Panc1 (cell line): ENCODE results near the gene OPRPN. TPM values are rescaled to one million over a fixed set of nuclear protein-coding genes. Genes with fewer than 3 reads are reported as not detected.

ENCODE experiments used
- ATAC-seq: fragments of 200-7000 bp; cut with Tn5 transposase; 2 replicates; pipeline ENCODE4 v1.9.1; 2020; ENCODE audit warnings: mild to moderate bottlenecking, moderate library complexity
- BruUV-seq: library from RNA; stranded (reverse); fragments of 400-500 nt; replicated peaks from 2 replicates; lab custom pipeline; 2021; lab: Mats Ljungman, UMichigan
- CTCF ChIA-PET: fragments of 300-600 bp; sonication (Branson Sonifier 250); formaldehyde crosslinking; loops from one replicate; lab custom pipeline; 2022; ENCODE audit warnings: antibody characterized with exemption; lab: Charles Lee
- POLR2A ChIA-PET: fragments of 300-600 bp; sonication (Branson Sonifier 250); formaldehyde crosslinking; loops from one replicate; lab custom pipeline; 2022; ENCODE audit warnings: antibody characterized with exemption; lab: Charles Lee
- DNase-seq: peaks from one replicate; pipeline ENCODE4 v3.0.0-alpha.2; 2010; ENCODE audit warnings: low read depth, low spot score
- H3K27ac ChIP-seq: 2 replicates; pipeline ENCODE4 v1.5.1; 2011; ENCODE audit warnings: mild to moderate bottlenecking, low read length, inconsistent platforms
- H3K27me3 ChIP-seq: fragments of 200-500 bp; sonication (Bioruptor generic); 2 replicates; pipeline ENCODE4 v1.6.0; 2014; ENCODE audit warnings: low read length, inconsistent platforms; ENCODE audit not compliant: control insufficient read depth, insufficient read depth
- H3K36me3 ChIP-seq: fragments of 200-500 bp; sonication (Bioruptor generic); 2 replicates; pipeline ENCODE4 v1.5.1; 2014; ENCODE audit warnings: inconsistent platforms, mild to moderate bottlenecking, low read length, moderate library complexity; ENCODE audit not compliant: control insufficient read depth, insufficient read depth
- H3K4me1 ChIP-seq: 2 replicates; pipeline ENCODE4 v1.5.1; 2011; ENCODE audit warnings: inconsistent platforms, mild to moderate bottlenecking, low read length, moderate library complexity; ENCODE audit not compliant: control insufficient read depth, insufficient read depth
- H3K4me3 ChIP-seq, 2 experiments: 2 replicates each; pipeline ENCODE4 v1.5.1; 2011 to 2012; ENCODE audit warnings: low read depth in 2 of 2, low read length in 2 of 2, mild to moderate bottlenecking in 2 of 2, inconsistent platforms in 1 of 2, moderate library complexity in 1 of 2
- H3K9me3 ChIP-seq: fragments of 200-500 bp; sonication (Bioruptor generic); 2 replicates; pipeline ENCODE4 v1.5.1; 2014; ENCODE audit warnings: low read depth, mild to moderate bottlenecking, inconsistent platforms, low read length, moderate library complexity; ENCODE audit not compliant: control insufficient read depth, insufficient read depth
- POLR2AphosphoS5 ChIP-seq: IDR thresholded peaks from 2 replicates; pipeline ENCODE4 v1.6.1; 2012; ENCODE audit warnings: mild to moderate bottlenecking, low read depth, low read length, moderate library complexity
- SIN3A ChIP-seq: IDR thresholded peaks from 2 replicates; pipeline ENCODE4 v1.6.1; 2012; ENCODE audit warnings: low read depth, mild to moderate bottlenecking, low read length, moderate library complexity, borderline replicate concordance; ENCODE audit not compliant: insufficient read depth
- TCF7L2 ChIP-seq: IDR thresholded peaks from 2 replicates; pipeline ENCODE4 v1.6.1; 2011; ENCODE audit warnings: mild to moderate bottlenecking, low read depth, low read length, inconsistent platforms
- in situ Hi-C: cut with HindIII; loops from 2 replicates; pipeline ENCODE4 v1.10.0; 2016; ENCODE audit warnings: low sequenced_read_pairs, low pct_unique_long_range_greater_than_20kb
- intact Hi-C: fragments of 100-400 bp; cut with micrococcal nuclease; formaldehyde crosslinking; loops from one replicate; pipeline ENCODE4 v1.10.0; 2022; ENCODE audit not compliant: unreplicated experiment
- total RNA-seq: library from RNA; stranded (reverse); gene quantifications from one replicate; pipeline ENCODE4 v1.2.1, GENCODE V29; 2021; ENCODE audit not compliant: unreplicated experiment
- TF ChIP-seq, protein P1 (sequence below), 2 experiments: IDR thresholded peaks; 2 replicates each; pipeline ENCODE4 v1.6.1; 2011 to 2012; ENCODE audit warnings: low read depth in 2 of 2, control low read depth in 1 of 2, low read length in 1 of 2, mild to moderate bottlenecking in 1 of 2, moderate library complexity in 1 of 2; ENCODE audit not compliant: insufficient read depth in 1 of 2
- TF ChIP-seq, protein P2 (sequence below): fragments of 450-650 bp; IDR thresholded peaks from 2 replicates; pipeline ENCODE4 v1.5.1; 2017; ENCODE audit warnings: mild to moderate bottlenecking

OPRPN gene
- total RNA-seq, 1 experiment from 2014 or later, result not detected

DNA sequence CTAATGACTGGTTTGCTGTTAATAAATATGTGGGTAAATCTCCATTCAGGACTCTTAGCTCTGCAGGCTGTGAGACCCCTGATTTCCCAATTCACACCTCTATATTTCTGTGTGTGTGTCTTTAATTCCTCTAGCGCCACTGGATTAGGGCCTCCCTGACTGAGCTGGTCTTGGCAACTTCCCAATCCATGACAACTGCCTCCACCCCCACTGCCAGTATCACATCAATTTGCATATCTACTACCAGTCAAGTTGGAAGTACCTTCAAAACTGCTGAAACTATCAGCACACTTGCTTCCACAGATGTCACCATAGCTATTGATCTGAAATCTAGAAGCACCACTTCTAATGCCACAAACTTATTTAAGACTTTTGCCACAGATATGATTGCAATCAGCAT, 27.6 kb downstream of the OPRPN start:
- no peak for DNase-seq
- no TSS peak for BruUV-seq
- POLR2A ChIA-PET, result no interaction called here
- Histone ChIP-seq H3K4me3 (no peak overlapping the region), H3K36me3 (no peaks in the 10 kb centered on the region), H3K27ac (no peak overlapping the region), H3K27me3 (no peaks in the 10 kb centered on the region), H3K4me1 (no peaks in the 10 kb centered on the region), H3K9me3 (no peaks in the 10 kb centered on the region)
- intact Hi-C loops, result no loop called here
- TF ChIP-seq SIN3A, result no peak
- TF ChIP-seq, protein P1, sequence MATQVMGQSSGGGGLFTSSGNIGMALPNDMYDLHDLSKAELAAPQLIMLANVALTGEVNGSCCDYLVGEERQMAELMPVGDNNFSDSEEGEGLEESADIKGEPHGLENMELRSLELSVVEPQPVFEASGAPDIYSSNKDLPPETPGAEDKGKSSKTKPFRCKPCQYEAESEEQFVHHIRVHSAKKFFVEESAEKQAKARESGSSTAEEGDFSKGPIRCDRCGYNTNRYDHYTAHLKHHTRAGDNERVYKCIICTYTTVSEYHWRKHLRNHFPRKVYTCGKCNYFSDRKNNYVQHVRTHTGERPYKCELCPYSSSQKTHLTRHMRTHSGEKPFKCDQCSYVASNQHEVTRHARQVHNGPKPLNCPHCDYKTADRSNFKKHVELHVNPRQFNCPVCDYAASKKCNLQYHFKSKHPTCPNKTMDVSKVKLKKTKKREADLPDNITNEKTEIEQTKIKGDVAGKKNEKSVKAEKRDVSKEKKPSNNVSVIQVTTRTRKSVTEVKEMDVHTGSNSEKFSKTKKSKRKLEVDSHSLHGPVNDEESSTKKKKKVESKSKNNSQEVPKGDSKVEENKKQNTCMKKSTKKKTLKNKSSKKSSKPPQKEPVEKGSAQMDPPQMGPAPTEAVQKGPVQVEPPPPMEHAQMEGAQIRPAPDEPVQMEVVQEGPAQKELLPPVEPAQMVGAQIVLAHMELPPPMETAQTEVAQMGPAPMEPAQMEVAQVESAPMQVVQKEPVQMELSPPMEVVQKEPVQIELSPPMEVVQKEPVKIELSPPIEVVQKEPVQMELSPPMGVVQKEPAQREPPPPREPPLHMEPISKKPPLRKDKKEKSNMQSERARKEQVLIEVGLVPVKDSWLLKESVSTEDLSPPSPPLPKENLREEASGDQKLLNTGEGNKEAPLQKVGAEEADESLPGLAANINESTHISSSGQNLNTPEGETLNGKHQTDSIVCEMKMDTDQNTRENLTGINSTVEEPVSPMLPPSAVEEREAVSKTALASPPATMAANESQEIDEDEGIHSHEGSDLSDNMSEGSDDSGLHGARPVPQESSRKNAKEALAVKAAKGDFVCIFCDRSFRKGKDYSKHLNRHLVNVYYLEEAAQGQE (IDR thresholded peaks at IDR 0.05; ENCODE audit: insufficient read depth in 1 of 2, low read depth in 2 of 2, low read length in 1 of 2), result no peak
- TF ChIP-seq, protein P2, sequence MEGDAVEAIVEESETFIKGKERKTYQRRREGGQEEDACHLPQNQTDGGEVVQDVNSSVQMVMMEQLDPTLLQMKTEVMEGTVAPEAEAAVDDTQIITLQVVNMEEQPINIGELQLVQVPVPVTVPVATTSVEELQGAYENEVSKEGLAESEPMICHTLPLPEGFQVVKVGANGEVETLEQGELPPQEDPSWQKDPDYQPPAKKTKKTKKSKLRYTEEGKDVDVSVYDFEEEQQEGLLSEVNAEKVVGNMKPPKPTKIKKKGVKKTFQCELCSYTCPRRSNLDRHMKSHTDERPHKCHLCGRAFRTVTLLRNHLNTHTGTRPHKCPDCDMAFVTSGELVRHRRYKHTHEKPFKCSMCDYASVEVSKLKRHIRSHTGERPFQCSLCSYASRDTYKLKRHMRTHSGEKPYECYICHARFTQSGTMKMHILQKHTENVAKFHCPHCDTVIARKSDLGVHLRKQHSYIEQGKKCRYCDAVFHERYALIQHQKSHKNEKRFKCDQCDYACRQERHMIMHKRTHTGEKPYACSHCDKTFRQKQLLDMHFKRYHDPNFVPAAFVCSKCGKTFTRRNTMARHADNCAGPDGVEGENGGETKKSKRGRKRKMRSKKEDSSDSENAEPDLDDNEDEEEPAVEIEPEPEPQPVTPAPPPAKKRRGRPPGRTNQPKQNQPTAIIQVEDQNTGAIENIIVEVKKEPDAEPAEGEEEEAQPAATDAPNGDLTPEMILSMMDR, result no peak
- no peak for TF ChIP-seq POLR2AphosphoS5
- no peak for TF ChIP-seq TCF7L2
- CTCF ChIA-PET, result no interaction called here
- in situ Hi-C loops, result no loop called here
- ATAC-seq, result no peak

DNA sequence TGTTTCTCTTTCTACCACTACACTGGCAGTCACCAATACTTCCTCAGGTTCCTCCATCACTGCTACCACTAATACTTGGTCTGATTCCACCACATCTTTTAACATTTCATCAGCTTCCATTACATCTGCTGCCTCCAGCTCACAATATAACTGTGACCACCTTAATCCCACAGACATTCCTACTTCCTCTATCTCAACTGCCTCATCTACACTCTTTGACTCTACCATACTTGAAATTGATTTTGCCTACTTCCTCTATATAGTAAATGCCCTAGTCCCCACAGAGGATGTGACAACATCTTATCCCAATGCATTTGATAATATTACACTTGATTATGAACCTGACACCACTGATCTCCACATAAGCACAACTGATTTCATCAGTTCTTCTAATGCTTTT, 29.0 kb downstream of the OPRPN start:
- in situ Hi-C loops (no loop called here), intact Hi-C loops (no loop called here)
- DNase-seq (no peak), ATAC-seq (no peak)
- POLR2A ChIA-PET, result no interaction called here
- Histone ChIP-seq H3K4me3 (no peak overlapping the region), H3K27me3 (no peaks in the 10 kb centered on the region), H3K9me3 (no peaks in the 10 kb centered on the region), H3K4me1 (no peaks in the 10 kb centered on the region), H3K27ac (no peak overlapping the region), H3K36me3 (no peaks in the 10 kb centered on the region)
- CTCF ChIA-PET, result no interaction called here
- no peak for TF ChIP-seq TCF7L2
- TF ChIP-seq, protein P2, result no peak
- TF ChIP-seq, protein P1 (IDR thresholded peaks at IDR 0.05; ENCODE audit: insufficient read depth in 1 of 2, low read depth in 2 of 2, low read length in 1 of 2), result no peak
- no peak for TF ChIP-seq SIN3A
- no peak for TF ChIP-seq POLR2AphosphoS5
- BruUV-seq, result no TSS peak
